ENCODE results near the gene HGS.
"Not testable (repeated sequence)": the region's sequence is repeated elsewhere in the genome, so short reads cannot be mapped to it uniquely, and the experiment has no call there.

Gene HGS

DNA sequence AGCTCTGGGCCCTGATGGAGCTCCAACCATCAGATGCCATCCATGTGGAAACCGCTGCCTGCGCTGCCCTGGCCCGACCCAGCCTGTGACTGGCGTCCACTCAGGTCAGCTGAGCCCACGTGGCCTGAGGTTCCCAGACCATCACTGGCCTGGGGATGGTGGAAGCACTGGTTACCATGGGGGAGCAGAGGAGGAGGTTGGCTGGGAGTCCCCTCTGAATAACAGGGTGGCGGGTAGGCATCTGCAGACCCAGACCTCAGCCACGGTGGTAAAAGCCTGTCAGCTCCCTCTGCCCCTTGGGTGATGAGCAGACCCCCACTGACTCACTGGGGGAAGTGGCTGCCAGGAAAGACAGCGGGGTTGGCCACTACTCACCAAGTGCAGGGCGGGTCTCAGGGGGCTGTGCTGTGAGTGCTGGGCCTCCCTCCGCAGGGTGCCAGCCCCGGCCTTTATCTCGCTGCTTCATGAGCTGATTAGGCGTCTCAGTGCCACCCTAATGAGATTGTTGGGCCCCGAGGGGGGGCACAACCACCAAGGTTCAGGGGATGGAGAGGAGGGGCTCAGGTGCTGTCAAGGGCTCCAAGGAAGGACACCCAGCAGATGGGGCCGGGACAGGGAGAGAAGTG lies 27.6 kb upstream of the HGS start, which contains the start of gene PDE6G:
TSS of gene PDE6G (minus strand) at position 425 of the 626 bp plus-strand sequence. CDS start 3,237 bp downstream, outside the sequence.
- FAIRE-seq (no peak), DNase-seq (ENCODE audit: insufficient read length, low spot score) (no peak)

DNA sequence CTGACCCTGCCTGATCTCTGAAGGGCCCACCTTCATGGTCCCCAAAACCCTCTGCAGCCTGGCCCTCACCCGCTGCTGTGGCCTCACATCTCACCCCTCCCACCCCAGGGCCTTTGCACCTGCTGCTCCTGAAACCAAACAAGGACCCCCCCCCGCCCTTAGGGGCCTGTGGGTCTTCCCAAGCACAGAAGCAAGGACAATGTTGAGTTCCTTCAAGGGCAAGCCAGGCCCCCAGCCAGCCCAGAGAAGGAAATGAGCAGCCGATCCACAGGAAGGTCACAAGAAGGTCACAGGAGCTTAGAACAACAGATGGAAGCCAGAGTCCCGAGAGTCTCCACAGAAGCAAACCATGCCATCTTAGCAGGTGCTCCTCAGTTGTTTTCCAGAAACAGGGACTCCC lies 27.0 kb upstream of the HGS start:
- no peak for DNase-seq (ENCODE audit: insufficient read length, low spot score)
- no peak for FAIRE-seq

DNA sequence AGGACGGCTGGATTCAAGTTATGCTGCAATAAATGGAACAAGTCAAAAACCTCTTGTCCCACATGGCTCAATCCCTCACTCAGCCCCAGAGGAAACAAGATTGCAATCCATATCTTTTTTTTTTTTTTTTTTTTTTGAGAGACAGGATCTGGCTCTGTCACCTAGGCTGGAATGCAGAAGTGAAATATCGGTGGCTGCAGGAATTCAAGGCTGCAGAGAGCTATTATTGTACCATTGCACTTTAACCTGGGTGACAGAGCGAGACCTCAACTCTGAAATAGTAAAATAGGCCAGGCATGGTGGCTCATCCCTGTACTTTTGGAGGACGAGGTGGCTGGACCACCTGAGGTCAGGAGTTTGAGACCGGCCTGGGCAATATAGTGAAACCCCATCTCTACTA lies 24.8 kb upstream of the HGS start:
- FAIRE-seq = no peak
- no peak for DNase-seq (ENCODE audit: insufficient read length, low spot score)

DNA sequence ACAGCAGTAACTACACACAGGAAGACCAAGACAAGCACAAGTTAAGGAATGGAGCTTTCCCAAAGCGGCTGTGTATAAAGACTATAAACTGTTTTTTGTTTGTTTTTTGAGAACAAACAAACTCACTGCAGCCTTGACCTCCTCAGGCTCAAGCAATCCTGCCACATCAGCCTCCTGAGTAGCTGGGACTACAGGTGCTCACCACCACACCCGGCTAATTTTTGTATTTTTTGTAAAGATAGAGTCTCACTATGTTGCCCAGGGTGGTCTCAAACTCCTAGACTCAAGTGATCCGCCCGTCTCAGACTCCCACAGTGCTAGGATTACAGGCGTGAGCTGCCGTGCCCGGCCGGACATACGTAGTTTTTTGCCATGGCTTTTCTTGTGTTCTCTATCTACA lies 23.4 kb upstream of the HGS start:
- DNase-seq (ENCODE audit: insufficient read length, low spot score) (no peak), FAIRE-seq (no peak)

DNA sequence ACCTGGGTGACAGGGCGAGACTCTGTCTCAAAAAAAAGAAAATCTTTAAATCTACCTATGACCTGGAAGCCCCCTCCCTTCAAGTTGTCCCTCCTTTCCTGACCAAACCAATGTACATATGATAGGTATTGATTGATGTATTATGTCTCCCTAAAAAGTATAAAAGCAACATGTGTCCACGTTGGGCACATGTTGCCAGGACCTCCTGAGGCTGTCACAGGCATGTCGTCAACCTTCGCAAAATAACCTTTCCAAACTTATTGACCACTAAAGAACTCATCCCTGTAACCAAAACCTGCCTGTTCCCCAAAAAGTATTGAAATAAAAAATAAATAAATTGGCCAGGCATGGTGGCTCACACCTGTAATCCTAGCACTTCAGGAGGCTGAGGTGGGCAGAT lies 21.8 kb upstream of the HGS start:
- DNase-seq (ENCODE audit: insufficient read length, low spot score) = no peak

DNA sequence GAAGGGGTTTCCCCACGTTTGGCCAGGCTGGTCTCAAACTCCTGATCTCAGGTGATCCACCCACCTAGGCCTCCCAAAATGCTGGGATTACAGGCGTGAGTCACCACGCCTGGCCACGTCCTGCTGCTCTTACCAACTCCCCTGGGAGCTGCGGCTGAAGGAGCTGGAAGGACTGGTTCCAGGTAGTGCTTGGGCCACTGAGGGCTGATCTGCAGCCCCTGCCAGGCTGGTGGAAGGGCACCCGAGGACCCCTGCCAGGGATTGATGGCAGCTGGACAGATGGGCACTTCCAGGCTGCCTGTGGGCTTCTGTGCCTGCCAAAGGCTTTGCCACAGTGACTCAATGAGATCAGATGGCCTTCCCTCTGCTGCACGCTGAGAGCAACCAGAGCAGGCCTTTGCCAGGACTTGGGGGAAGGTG lies 19.8 kb upstream of the HGS start:
- DNase-seq (ENCODE audit: insufficient read length, low spot score) (no peak), FAIRE-seq (no peak)

More for the DNA sequence above, 21.8 kb upstream of the HGS start:
- FAIRE-seq = no peak

DNA sequence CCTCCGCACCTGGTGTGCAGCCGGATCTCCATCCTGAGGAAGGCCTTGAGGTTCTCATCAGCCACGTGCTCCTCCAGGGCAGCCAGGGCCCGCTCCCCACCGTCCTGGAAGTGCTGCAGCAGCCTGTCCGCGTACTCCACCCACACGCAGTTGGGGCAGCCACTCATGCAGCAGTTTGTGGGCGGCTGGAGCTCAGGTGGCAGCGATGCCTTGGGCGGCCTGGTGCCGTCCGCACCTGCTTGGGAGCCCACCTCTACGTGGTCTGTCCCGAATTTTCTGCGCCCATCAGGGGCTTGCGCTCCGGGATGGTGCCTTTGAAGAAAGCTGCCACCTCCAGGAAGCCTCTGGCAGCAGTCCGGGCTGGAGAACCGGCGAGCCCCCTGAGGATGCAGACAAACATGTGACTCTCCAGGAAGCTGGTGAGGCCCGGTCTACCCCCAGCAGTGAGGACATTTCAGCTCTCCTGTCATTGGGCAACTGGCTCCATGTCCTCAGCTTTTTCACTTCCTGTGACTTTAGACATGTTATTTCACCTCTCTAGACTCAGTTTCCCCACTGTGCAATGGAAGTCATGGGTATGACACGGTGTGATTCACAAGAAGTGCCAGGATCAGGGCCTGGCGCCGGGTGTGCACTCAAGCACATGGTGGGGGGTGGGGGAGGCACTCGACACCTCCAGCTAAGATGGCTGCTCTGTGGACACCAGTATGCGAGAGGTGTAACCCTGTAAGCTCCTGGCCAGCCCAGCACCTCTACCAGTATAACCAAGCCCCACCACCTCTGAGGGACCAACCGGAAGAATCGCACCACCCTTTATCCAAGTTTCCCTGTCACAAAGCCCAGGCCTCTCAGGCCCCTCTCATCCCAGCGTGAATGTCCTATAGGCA lies 18.4 kb upstream of the HGS start:
- DNase-seq (ENCODE audit: insufficient read length, low spot score) (no peak), FAIRE-seq (no peak)

DNA sequence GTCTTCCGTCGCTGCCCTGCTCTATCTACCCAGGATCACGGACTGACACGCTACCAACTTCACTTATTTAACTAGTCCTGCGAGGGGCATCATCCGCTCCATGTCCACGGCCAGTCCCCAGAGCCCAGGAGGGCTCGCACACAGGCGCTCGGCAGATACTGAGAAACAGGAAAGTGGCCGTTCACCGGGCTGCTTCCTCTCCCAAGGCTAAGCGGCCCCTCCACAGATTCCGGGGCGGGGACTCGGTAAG lies 17.8 kb upstream of the HGS start:
- DNase-seq (ENCODE audit: insufficient read length, low spot score) (no peak), FAIRE-seq (no peak)

DNA sequence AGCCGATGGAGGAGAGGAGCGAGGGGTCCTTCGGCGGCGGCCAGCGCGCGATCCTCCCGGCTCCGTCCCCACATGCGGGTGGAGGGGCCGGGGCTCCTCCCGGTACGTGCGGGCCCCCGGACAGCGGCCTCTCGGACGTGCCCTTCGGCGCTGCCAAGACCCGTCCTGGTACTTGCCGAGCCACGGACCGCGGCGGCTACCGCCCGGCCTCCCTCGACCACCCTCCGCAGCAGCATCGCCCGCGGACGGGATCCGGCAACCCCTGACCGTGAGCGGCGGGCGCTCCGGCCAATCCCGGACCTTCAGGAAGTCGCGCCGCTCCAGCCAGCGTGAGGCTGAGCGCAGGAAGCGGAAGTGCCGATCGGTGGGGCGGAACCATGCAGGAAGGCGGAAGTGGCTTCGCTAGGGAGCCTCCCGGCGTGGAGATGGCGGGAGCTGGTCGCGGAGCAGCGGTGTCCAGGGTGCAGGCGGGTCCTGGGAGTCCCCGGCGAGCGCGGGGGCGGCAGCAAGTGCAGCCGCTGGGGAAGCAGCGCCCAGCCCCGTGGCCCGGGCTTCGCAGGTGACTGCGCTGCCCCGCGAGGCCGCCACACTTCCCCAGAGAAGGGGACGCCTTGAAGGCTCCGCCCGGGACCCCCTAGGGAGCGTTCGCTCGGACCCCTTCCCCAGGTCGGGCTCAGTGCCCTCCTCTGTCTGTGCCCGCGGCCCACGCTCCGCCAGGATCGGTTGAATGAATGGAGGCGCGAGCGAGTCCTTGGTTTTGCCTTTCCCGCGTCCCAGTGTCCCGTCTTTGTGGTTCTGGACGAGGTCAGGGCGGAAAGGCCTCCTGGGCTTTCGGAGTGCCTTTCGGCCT lies 17.2 kb upstream of the HGS start, which contains the start of the genes CCDC137 and OXLD1:
TSS of gene CCDC137 (plus strand) at position 396 of the 850 bp plus-strand sequence. CDS start at position 426, 30 bp downstream.
TSS of gene OXLD1 (minus strand) at position 264 of the 850 bp plus-strand sequence. CDS start at position 236, 28 bp downstream.
- peak; percentile 86 for FAIRE-seq

DNA sequence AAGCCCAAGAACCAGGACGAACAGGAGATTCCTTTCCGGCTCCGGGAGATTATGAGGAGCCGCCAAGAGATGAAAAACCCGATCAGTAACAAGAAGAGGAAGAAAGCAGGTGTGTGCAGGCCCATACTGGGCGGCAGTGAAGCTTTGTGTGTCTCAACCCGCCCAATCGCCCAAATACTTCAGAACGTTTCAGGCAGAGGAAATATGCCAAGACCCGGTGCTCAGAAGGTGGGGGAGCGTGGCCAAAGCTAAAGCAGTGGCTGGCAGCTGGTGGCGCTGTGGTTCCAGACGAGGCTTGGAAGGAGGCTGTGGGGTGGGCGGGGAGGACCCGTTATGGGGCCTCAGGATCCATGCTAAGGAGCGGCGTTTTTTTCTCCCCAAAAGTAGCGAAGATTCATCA lies 16.1 kb upstream of the HGS start:
- DNase-seq (ENCODE audit: insufficient read length, low spot score) (no peak), FAIRE-seq (no peak)

More for the DNA sequence above, 17.2 kb upstream of the HGS start, which contains the start of the genes CCDC137 and OXLD1:
- DNase-seq (ENCODE audit: insufficient read length, low spot score) = peak; percentile 98

DNA sequence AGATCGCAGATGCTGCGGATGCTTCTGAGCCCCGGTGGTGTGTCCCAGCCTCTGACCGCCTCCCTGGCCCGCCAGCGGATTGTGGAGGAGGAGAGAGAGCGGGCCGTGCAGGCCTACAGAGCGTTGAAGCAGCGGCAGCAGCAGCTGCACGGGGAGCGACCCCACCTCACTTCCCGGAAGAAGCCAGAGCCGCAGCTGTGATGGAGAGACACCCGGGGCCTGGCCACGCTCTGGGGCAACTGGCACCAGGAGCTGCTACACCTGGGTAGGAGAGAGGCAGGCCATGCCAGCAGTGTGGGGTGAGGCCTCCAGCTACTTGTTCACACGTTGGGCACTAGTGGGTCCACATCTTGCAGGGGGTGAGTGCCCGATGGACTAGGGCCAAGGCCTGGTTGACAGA lies 11.3 kb upstream of the HGS start:
- FAIRE-seq (no peak), DNase-seq (ENCODE audit: insufficient read length, low spot score) (no peak)

DNA sequence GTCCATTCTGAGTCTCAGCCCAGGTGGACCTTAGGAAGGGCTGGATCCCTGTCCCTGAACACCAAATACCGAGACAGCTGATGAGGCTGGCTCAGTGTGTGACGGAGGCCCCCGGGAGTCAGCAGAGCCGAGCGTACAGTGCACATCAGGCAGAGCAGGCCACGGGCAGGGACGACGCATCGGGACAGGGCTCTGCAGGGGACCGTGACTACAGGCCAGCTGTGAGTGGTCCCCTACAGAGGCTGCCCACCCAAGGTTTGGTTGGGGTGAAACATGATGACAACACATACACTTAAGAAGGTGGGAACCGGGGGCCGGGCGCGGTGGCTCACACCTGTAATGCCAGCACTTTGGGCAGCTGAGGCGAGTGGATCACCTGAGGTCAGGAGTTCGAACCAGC lies 10.9 kb upstream of the HGS start:
- FAIRE-seq (no peak), DNase-seq (ENCODE audit: insufficient read length, low spot score) (no peak)

DNA sequence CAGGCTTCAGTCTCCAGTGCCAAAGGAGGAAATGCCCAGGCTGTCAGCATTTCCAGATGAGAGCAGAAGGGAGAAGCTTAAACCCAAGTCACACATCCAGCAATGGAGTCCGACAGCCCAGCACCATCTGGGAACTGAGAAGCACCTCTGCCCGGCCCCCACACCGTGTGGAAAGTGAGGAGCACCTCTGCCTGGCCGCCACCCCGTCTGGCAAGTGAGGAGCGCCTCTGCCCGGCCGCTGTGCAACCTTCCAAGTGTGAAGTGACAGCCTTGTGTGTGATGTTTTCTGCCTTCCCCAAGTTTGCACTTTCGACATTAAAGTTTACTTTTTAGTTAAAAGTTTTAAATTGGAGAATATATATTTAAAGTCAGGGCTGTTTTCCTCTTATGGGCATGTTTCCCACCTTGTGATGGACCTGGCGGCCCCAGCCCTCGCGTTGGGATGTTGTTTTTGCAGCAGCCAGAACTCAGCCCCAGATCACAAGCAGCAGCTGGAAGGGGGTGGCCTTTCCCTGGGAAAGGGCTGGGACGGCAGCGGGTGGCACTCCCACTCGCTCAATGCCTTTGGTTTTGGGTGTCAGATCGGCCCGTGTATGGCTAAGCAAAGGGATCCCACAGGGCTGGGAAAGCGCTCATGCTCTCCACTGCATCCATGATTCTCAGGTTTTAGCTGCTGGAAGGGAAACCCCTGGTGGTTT lies 10.1 kb upstream of the HGS start:
- DNase-seq (ENCODE audit: insufficient read length, low spot score) (no peak), FAIRE-seq (no peak)

DNA sequence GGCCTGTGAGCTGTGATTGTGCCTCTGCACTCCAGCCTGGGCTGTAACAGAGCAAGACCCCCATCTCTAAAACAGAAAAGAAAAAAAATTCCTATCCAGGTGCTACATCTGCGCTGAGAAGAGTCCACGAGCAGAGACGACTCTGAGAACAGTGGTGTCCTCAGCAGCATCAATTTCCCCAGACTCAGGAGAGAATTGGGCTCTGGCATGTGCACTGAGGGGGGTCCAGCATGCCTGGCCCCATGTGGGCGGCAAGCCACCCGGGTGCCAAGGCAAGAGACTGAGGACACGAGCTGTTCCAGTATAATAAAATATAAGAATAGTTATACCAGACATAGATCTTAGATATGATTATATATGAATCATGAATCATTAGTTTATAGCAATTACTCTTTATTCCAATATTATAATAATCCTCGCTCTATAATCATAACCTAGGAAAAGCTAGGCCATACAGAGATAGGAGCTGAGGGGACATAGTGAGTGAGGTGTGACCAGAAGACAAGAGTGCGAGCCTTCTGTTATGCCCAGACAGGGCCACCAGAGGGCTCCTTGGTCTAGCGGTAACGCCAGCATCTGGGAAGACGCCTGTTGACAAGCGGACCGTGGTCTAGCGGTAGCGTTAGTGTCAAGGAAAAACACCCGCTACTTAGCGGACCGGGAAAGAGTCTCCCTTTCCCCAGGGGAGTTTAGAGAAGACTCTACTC lies 8.1 kb upstream of the HGS start:
- not testable (repeated sequence) for FAIRE-seq; DNase-seq (ENCODE audit: insufficient read length, low spot score)

DNA sequence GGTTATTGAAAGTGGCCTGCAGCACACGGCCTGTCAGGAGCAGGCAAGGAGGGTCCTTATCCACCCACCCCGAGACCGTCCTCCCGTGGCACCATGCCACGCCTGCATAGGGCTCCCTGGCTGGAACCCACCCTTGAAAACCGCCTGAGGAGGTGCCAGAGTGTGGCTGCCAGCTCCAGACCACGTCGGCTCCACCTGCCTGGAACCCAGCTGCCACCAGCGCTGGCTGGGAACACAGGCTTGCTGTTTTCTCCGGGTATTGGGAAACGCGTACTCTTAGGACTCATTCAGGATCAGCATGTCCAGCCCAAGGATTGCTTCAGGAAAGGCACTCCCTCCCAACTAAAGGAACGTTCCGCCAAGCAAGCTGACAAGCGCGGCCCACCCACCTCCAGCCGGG lies 6.9 kb upstream of the HGS start:
- FAIRE-seq (no peak), DNase-seq (ENCODE audit: insufficient read length, low spot score) (no peak)

DNA sequence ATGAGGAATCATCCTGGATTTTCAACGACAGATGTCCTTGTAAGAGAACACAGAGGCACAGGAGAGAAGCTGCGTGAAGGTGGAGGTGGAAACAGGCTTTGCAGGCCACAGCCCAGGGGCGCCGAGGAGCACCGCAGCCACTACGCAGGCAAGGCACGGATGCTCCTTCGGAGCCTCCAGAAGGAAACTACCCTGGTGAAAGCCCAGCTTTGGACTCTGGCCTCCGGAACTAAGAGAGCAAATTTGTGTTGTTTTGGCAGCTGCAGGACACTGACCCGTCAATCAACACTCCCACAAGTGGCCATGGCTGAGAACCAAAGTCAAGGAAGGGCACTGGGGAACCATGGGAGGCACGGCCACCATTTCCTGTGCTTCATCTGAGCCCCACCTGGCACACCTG lies 3.7 kb upstream of the HGS start:
- FAIRE-seq = no peak
- no peak for DNase-seq (ENCODE audit: insufficient read length, low spot score)

DNA sequence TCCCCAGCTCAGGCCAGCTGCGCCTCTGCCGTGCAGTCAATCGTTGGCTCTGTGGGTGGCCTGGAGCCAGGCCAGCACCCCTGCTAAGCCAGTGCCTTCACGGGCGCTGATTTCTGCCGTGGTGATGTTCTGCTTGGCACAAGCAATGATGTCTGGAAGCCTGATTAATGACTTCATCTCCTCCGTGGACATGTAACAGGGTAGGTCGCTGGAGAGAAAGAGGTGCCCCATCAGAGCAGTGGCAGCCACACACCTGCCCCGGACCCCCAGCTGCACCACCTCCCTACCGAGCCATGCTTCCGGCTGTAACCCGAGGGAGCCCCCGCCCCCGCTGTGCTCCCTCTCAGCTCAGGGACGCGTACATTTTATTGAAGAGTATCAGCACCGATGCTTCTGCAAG lies 2.1 kb upstream of the HGS start:
- no peak for DNase-seq (ENCODE audit: insufficient read length, low spot score)
- FAIRE-seq = no peak

DNA sequence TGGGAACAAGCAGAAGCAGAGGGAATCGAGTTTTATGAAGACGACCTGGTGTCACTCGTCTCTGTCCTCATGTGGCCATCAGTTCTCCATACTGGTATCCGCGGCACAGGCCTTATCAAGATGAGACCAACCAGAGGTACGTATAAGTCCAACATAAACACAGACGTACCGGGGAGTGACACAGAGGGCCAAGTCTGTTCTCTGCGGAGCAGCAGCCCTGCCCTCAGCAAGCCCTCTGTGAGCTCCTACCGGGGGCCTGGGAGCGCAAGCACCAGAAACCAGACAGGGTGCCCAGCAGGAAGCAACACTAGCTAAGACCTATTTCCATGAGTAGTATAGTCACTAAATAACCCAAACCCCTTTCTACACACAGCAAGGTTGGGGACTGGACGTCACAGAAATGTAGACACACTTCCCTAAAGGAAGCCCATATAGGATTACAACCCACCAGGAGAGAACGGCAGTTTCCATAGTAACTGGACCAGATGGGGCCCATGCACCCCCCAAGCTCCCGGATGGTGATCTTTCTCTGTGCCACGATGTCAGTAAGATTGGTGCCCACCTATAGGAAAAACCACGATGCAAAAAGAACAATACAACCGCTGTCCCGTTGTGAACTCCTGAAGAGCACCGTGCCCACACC lies 1.1 kb upstream of the HGS start:
- no peak for DNase-seq (ENCODE audit: insufficient read length, low spot score)
- no peak for FAIRE-seq

DNA sequence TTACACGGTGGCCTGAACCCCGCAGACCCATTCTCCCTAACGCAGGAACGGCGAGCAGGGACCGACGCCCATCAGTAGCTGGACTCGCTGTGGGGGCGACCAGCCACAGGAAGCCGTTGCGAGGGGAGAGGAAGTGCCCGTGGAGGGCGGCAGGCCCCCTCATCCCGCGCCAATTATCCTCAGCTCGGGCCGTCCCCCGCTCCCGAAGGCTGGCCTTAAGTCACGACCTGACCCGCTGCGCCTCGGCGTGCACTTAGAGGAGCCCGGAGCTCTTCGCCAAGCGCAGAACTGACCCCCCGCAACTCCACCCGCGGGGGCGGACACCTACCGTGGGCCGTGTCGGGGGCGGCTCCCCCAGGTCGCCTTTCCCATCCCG lies 615 bp upstream of the HGS start:
- FAIRE-seq (no peak), DNase-seq (ENCODE audit: insufficient read length, low spot score) (no peak)

All from HTR-8/SVneo (cell line).